ENCODE results near the gene ASB6.

DNA sequence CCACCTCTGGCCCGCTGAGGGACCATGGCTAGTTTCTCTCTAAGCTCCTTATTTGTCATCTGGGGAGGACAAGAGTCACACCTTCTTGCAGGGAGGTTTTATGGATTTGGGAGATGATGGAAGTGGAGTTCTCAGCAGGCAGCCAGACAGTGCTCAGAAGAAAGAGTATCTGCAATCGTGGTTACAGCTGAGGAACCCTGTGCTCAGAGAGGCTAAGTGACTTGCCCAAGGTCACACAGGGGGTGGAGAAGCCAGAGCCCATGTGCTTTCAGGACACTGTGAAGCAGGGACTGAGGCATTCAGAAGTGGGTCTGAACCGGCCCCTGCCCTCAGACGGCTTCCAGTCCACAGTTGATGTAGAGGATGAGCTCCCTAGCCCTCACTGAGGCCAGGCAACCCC lies 34.3 kb upstream of the ASB6 start:
- TF ChIP-seq, protein P1, sequence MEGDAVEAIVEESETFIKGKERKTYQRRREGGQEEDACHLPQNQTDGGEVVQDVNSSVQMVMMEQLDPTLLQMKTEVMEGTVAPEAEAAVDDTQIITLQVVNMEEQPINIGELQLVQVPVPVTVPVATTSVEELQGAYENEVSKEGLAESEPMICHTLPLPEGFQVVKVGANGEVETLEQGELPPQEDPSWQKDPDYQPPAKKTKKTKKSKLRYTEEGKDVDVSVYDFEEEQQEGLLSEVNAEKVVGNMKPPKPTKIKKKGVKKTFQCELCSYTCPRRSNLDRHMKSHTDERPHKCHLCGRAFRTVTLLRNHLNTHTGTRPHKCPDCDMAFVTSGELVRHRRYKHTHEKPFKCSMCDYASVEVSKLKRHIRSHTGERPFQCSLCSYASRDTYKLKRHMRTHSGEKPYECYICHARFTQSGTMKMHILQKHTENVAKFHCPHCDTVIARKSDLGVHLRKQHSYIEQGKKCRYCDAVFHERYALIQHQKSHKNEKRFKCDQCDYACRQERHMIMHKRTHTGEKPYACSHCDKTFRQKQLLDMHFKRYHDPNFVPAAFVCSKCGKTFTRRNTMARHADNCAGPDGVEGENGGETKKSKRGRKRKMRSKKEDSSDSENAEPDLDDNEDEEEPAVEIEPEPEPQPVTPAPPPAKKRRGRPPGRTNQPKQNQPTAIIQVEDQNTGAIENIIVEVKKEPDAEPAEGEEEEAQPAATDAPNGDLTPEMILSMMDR (CRISPR knock-in tag; IDR thresholded peaks at IDR 0.05): no peak
- no peak for TF ChIP-seq ZBTB25 (CRISPR knock-in tag; IDR thresholded peaks at IDR 0.05)
